ENCODE measurements around the gene BAZ1A. TPM values are rescaled to one million over a fixed set of nuclear protein-coding genes. Genes with fewer than 3 reads are reported as not detected.

BAZ1A gene
- 19.2 to 39.4 TPM (median 27.8 TPM) in 5 replicates for total RNA-seq (2022; extraction: Qiagen RNA extraction; ENCODE audit: low read depth)

GRCh38 chr14:34875031-34875922, at the start of gene BAZ1A:
TSS of gene BAZ1A (minus strand) at chr14:34875360. CDS start at chr14:34874604, 756 bp downstream.

DNA sequence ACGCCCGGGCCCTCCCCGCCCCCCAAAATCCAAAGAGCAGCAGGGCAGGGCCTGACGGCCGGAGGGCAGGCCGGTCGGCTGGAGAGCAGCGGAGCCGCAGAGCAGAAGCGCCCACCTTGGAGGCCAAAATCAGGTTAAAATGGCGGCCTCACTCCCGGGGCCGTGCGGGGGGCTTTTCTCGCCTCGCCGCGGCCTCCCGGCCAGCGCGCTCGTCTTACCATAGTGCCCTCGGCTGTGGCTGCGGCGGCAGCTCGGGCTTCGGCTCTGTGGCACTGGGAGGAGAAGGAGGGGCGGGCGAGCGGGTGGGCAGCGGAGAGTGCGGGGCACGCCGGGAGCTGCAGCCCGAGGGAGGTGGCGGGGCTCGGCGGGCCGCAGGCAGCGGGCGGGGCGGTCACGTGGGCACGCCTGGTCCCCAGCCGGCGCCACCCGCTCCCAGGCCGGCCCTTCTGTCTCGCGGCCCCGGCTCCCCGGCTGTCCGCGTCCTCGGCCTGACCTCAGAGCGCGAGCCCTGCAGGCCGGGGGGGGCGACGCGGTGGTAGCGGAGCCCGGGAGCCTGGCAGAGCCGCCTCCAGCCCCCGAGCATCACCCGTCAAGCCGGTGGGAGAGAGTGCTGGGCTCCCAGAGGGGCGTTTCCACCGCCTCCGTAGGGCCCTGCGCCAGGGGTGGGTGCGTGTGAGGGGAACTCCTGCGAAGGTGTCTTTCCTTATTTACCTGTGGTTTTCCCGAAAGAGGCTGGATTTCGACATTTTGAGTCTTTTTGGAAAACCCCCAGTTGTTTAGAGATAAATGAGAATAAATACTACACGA, 160.6 kb downstream of the BAZ1A start, which contains the start of gene CFL2:
Gene CFL2 (minus strand): TSS at position 274 of the 807 bp plus-strand sequence. CDS start 53 bp downstream, at position 221.

Other genes with a start within 250 kb of the BAZ1A start
- gene SNX6, start 245.2 kb downstream of the BAZ1A start, total RNA-seq (2022; extraction: Qiagen RNA extraction; ENCODE audit: low read depth) = 43.7 to 103 TPM (median 74.5 TPM) in 5 replicates
- 50.9 to 117 TPM (median 117 TPM) in 5 replicates for gene CFL2, start 160.8 kb downstream of the BAZ1A start, total RNA-seq (2022; extraction: Qiagen RNA extraction; ENCODE audit: low read depth)
- gene SRP54, start 107.6 kb upstream of the BAZ1A start, total RNA-seq (2022; extraction: Qiagen RNA extraction; ENCODE audit: low read depth) = 54.6 to 68.0 TPM (median 56.3 TPM) in 5 replicates
- 83.6 to 95.2 TPM (median 88.8 TPM) in 5 replicates for gene FAM177A1, start 170.9 kb upstream of the BAZ1A start, total RNA-seq (2022; extraction: Qiagen RNA extraction; ENCODE audit: low read depth)
- 14.3 to 29.9 TPM (median 26.6 TPM) in 5 replicates for gene PPP2R3C, start 246.6 kb upstream of the BAZ1A start, total RNA-seq (2022; extraction: Qiagen RNA extraction; ENCODE audit: low read depth)
- 30.2 to 39.0 TPM (median 33.0 TPM) in 5 replicates for gene PRORP, start 247.2 kb upstream of the BAZ1A start, total RNA-seq (2022; extraction: Qiagen RNA extraction; ENCODE audit: low read depth)

Data from A549 treated with RU486 at 1 μM for 4 hours (cell line).